K562 (cell line): Measurements from ENCODE around the gene MYO3B. TPM values are rescaled to one million over a fixed set of nuclear protein-coding genes. Genes with fewer than 3 reads are reported as not detected.
A peak's percentile ranks its signal among the peaks of the same experiment; 100 is the strongest.

ENCODE experiments used
- FOXP1 ChIP-seq: sonication (generic); formaldehyde crosslinking; IDR thresholded peaks from 2 replicates; pipeline ENCODE4 v1.8.0; 2022; ENCODE audit warnings: mild to moderate bottlenecking, missing genetic modification reagents
- GATA2 ChIP-seq: sonication (generic); formaldehyde crosslinking; IDR thresholded peaks from 2 replicates; pipeline ENCODE4 v1.4.0; 2020; ENCODE audit warnings: mild to moderate bottlenecking, missing genetic modification reagents
- GTF2E2 ChIP-seq: fragments of 200-800 bp; sonication (Bioruptor generic); IDR thresholded peaks from 2 replicates; pipeline ENCODE4 v1.6.1; 2016; ENCODE audit warnings: missing genetic modification characterization, missing compliant biosample characterization
- HNRNPLL ChIP-seq: fragments of 200-400 bp; formaldehyde crosslinking; IDR thresholded peaks from 2 replicates; pipeline ENCODE4 v1.6.1; 2017; ENCODE audit warnings: low read length, low read depth, mild to moderate bottlenecking; ENCODE audit not compliant: poor library complexity, severe bottlenecking
- MEIS2 ChIP-seq: fragments of 450-650 bp; IDR thresholded peaks from 2 replicates; pipeline ENCODE4 v1.6.1; 2014; ENCODE audit warnings: mild to moderate bottlenecking; ENCODE audit not compliant: partially characterized antibody
- POLR2AphosphoS5 ChIP-seq: IDR thresholded peaks from 2 replicates; pipeline ENCODE4 v1.6.1; 2011; ENCODE audit warnings: mild to moderate bottlenecking, low read depth, low read length, moderate library complexity; ENCODE audit not compliant: control insufficient read depth, insufficient read depth
- SRSF7 ChIP-seq: fragments of 200-400 bp; formaldehyde crosslinking; optimal IDR thresholded peaks from 2 replicates; pipeline ENCODE3; 2017; ENCODE audit warnings: mild to moderate bottlenecking, low read depth, low read length
- STAT5B ChIP-seq: fragments of 250-450 bp; sonication (Bioruptor Pico); IDR thresholded peaks from 2 replicates; pipeline ENCODE4 v1.8.0; 2021; ENCODE audit warnings: mild to moderate bottlenecking, inconsistent platforms
- ZBTB8A ChIP-seq: fragments of 450-650 bp; IDR thresholded peaks from 2 replicates; pipeline ENCODE4 v1.6.1; 2018; ENCODE audit warnings: mild to moderate bottlenecking, moderate library complexity; ENCODE audit not compliant: partially characterized antibody
- ZNF197 ChIP-seq: fragments of 200-800 bp; sonication (Bioruptor generic); IDR thresholded peaks from 2 replicates; pipeline ENCODE4 v1.6.1; 2016; ENCODE audit warnings: low read depth, missing genetic modification characterization, missing compliant biosample characterization
- polyA plus RNA-seq, 8 experiments: library from polyadenylated mRNA; depleted of rRNA in 4 of 8; stranded (reverse) in 5 of 8; unstranded in 3 of 8; fragments of >200 nt; fragmentation: Nextera tagmentation in 2 of 8; fragmentation: Illumina TruSeq in 1 of 8; extraction: Ambion mirVana in 2 of 8; extraction: Trizol in 1 of 8; gene quantifications; 2 replicates each; pipeline versions ENCODE4 v1.2.1 to v1.2.3, GENCODE V29; 2011 to 2014; ENCODE audit warnings: inconsistent platforms in 1 of 8, missing spikeins in 1 of 8
- total RNA-seq, 7 experiments: library from RNA; depleted of rRNA in 6 of 7; stranded (reverse); fragments of >200 nt in 6 of 7; fragmentation: Illumina TruSeq in 2 of 7; extraction: Trizol in 2 of 7; gene quantifications; 2 replicates each; pipeline versions ENCODE4 v1.2.1 to v1.2.3, GENCODE V29; 2011 to 2021; ENCODE audit warnings: low replicate concordance in 1 of 7
- TF ChIP-seq, protein P1 (sequence below), 2 experiments: fragments of 450-650 bp in 1 of 2; IDR thresholded peaks; 2 replicates each; pipeline ENCODE4 v1.6.1; 2011 to 2017; ENCODE audit warnings: low read depth in 2 of 2, antibody characterized with exemption in 1 of 2, borderline replicate concordance in 1 of 2, low read length in 1 of 2, mild to moderate bottlenecking in 1 of 2, mixed read lengths in 1 of 2; ENCODE audit not compliant: control insufficient read depth in 1 of 2
- TF ChIP-seq, protein P2 (sequence below): fragments of 450-650 bp; formaldehyde crosslinking; IDR thresholded peaks from 2 replicates; pipeline ENCODE4 v1.4.0; 2020; ENCODE audit warnings: mild to moderate bottlenecking, moderate library complexity
- TF ChIP-seq, protein P3 (sequence below): fragments of 250-450 bp; sonication (Bioruptor Pico); IDR thresholded peaks from 2 replicates; pipeline ENCODE4 v1.8.0; 2021; ENCODE audit warnings: mild to moderate bottlenecking, moderate library complexity
- TF ChIP-seq, protein P4 (sequence below): sonication (generic); formaldehyde crosslinking; IDR thresholded peaks from 2 replicates; pipeline ENCODE4 v1.8.0; 2022; ENCODE audit warnings: missing genetic modification reagents, mild to moderate bottlenecking, borderline replicate concordance
- TF ChIP-seq, protein P5 (sequence below): fragments of 150-350 bp; IDR thresholded peaks from 2 replicates; pipeline ENCODE4 v1.6.1; 2014; ENCODE audit warnings: low read depth, mild to moderate bottlenecking, low read length, borderline replicate concordance

The MYO3B gene
- total and polyA plus RNA-seq, 9 of the 15 experiments (the other 6 are each of a cell fraction or from before 2014, with no cell fraction given) = 2.7 to 6.5 (median 3.6) TPM

DNA sequence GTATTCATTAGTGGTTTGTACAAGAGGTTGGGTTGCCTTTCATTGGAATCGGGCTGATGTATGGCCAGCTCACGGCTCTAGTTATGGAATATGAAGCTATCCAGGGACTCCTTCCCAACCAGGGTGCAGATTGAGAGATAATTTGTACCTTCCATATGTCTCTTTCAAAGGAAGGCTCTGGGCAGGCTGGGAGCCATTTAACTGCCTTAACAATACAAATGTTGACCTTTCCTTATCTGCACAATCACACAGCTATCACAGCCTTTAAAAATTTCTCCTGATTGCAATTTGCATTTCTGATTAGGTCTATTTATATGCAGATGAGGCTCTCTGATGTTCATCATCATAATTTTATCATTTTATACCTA is 58.7 kb downstream of the MYO3B start (continued):
- TF ChIP-seq, protein P1, sequence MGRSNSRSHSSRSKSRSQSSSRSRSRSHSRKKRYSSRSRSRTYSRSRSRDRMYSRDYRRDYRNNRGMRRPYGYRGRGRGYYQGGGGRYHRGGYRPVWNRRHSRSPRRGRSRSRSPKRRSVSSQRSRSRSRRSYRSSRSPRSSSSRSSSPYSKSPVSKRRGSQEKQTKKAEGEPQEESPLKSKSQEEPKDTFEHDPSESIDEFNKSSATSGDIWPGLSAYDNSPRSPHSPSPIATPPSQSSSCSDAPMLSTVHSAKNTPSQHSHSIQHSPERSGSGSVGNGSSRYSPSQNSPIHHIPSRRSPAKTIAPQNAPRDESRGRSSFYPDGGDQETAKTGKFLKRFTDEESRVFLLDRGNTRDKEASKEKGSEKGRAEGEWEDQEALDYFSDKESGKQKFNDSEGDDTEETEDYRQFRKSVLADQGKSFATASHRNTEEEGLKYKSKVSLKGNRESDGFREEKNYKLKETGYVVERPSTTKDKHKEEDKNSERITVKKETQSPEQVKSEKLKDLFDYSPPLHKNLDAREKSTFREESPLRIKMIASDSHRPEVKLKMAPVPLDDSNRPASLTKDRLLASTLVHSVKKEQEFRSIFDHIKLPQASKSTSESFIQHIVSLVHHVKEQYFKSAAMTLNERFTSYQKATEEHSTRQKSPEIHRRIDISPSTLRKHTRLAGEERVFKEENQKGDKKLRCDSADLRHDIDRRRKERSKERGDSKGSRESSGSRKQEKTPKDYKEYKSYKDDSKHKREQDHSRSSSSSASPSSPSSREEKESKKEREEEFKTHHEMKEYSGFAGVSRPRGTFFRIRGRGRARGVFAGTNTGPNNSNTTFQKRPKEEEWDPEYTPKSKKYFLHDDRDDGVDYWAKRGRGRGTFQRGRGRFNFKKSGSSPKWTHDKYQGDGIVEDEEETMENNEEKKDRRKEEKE (IDR thresholded peaks at IDR 0.05; ENCODE audit: borderline replicate concordance in 1 of 2, control insufficient read depth in 1 of 2, low read depth in 2 of 2, low read length in 1 of 2) = no peak
- TF ChIP-seq MEIS2 (no peak), ZBTB8A (no peak), ZNF197 (CRISPR knock-in tag) (no peak), HNRNPLL (no peak), GTF2E2 (tag) (0 out of 2 replicates have a peak, but pooled peaks have one; percentile 31), FOXP1 (no peak), SRSF7 (no peak), GATA2 (CRISPR knock-in tag) (peak; percentile 65), STAT5B (CRISPR knock-in tag) (no peak), POLR2AphosphoS5 (no peak)
- TF ChIP-seq, protein P2, sequence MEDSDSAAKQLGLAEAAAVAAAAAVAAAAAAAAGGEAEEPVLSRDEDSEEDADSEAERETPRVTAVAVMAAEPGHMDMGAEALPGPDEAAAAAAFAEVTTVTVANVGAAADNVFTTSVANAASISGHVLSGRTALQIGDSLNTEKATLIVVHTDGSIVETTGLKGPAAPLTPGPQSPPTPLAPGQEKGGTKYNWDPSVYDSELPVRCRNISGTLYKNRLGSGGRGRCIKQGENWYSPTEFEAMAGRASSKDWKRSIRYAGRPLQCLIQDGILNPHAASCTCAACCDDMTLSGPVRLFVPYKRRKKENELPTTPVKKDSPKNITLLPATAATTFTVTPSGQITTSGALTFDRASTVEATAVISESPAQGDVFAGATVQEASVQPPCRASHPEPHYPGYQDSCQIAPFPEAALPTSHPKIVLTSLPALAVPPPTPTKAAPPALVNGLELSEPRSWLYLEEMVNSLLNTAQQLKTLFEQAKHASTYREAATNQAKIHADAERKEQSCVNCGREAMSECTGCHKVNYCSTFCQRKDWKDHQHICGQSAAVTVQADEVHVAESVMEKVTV (CRISPR knock-in tag) = no peak
- TF ChIP-seq, protein P3, sequence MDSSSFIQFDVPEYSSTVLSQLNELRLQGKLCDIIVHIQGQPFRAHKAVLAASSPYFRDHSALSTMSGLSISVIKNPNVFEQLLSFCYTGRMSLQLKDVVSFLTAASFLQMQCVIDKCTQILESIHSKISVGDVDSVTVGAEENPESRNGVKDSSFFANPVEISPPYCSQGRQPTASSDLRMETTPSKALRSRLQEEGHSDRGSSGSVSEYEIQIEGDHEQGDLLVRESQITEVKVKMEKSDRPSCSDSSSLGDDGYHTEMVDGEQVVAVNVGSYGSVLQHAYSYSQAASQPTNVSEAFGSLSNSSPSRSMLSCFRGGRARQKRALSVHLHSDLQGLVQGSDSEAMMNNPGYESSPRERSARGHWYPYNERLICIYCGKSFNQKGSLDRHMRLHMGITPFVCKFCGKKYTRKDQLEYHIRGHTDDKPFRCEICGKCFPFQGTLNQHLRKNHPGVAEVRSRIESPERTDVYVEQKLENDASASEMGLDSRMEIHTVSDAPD (CRISPR knock-in tag) = no peak
- TF ChIP-seq, protein P4, sequence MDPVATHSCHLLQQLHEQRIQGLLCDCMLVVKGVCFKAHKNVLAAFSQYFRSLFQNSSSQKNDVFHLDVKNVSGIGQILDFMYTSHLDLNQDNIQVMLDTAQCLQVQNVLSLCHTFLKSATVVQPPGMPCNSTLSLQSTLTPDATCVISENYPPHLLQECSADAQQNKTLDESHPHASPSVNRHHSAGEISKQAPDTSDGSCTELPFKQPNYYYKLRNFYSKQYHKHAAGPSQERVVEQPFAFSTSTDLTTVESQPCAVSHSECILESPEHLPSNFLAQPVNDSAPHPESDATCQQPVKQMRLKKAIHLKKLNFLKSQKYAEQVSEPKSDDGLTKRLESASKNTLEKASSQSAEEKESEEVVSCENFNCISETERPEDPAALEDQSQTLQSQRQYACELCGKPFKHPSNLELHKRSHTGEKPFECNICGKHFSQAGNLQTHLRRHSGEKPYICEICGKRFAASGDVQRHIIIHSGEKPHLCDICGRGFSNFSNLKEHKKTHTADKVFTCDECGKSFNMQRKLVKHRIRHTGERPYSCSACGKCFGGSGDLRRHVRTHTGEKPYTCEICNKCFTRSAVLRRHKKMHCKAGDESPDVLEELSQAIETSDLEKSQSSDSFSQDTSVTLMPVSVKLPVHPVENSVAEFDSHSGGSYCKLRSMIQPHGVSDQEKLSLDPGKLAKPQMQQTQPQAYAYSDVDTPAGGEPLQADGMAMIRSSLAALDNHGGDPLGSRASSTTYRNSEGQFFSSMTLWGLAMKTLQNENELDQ = no peak
- TF ChIP-seq, protein P5, sequence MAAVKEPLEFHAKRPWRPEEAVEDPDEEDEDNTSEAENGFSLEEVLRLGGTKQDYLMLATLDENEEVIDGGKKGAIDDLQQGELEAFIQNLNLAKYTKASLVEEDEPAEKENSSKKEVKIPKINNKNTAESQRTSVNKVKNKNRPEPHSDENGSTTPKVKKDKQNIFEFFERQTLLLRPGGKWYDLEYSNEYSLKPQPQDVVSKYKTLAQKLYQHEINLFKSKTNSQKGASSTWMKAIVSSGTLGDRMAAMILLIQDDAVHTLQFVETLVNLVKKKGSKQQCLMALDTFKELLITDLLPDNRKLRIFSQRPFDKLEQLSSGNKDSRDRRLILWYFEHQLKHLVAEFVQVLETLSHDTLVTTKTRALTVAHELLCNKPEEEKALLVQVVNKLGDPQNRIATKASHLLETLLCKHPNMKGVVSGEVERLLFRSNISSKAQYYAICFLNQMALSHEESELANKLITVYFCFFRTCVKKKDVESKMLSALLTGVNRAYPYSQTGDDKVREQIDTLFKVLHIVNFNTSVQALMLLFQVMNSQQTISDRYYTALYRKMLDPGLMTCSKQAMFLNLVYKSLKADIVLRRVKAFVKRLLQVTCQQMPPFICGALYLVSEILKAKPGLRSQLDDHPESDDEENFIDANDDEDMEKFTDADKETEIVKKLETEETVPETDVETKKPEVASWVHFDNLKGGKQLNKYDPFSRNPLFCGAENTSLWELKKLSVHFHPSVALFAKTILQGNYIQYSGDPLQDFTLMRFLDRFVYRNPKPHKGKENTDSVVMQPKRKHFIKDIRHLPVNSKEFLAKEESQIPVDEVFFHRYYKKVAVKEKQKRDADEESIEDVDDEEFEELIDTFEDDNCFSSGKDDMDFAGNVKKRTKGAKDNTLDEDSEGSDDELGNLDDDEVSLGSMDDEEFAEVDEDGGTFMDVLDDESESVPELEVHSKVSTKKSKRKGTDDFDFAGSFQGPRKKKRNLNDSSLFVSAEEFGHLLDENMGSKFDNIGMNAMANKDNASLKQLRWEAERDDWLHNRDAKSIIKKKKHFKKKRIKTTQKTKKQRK = no peak
